22Rv1 (cell line): ENCODE data around the gene OR52B4.
"Not testable (repeated sequence)": the region's sequence is repeated elsewhere in the genome, so short reads cannot be mapped to it uniquely, and the experiment has no call there.

ENCODE experiments used
- H3K27ac ChIP-seq: fragments of 450-650 bp; 2 replicates; pipeline ENCODE4 v1.5.1; 2017
- CTCF ChIP-seq: fragments of 450-650 bp; IDR thresholded peaks from 2 replicates; pipeline ENCODE4 v1.5.1; 2017; ENCODE audit warnings: mild to moderate bottlenecking
- ZFX ChIP-seq: fragments of 450-650 bp; IDR thresholded peaks from 2 replicates; pipeline ENCODE4 v1.6.1; 2017; ENCODE audit warnings: antibody characterized with exemption, borderline replicate concordance

The OR52B4 gene

DNA sequence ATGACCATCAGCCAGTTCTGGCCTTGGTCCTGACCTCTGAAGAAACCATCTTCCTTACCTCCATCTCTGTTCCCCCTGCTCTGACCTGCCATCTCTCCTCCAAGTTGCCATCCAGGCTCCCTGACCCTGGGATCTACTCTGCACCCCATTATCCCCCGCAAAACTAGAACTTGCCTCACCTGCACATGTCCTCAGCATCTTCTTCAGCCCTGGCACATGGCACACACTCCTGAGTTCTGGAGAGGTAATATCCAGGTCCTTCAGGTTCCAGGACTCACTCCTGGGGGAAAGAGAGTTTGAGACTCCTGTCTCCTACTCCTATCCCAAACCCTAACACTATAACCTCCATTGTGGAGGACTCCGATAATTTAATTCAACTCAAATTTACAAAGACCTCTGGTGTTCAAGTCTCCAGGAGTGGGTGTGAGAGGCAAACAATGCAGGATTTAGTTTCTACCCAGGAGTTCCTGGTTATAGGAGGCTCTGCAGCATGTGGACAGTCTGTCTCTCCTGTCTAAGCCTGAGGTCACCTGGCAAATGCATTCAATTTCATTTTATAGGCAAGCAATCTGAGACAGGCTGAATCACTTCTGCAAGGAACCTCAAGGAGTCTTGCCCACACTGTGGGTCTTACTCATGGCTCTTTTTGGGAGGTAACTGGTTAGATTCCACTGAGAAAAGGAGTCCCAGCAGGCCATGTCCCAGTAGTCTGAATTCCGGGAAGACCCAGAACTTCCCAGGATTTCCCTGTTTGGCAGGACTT lies 18.0 kb upstream of the OR52B4 start:
- TF ChIP-seq ZFX, result no peak
- no peak overlapping the region for H3K27ac ChIP-seq

GRCh38 chr11:4381901-4382300 lies 13.7 kb upstream of the OR52B4 start:
- H3K27ac ChIP-seq, result no peak overlapping the region
- TF ChIP-seq CTCF (no peak), ZFX (no peak)

DNA sequence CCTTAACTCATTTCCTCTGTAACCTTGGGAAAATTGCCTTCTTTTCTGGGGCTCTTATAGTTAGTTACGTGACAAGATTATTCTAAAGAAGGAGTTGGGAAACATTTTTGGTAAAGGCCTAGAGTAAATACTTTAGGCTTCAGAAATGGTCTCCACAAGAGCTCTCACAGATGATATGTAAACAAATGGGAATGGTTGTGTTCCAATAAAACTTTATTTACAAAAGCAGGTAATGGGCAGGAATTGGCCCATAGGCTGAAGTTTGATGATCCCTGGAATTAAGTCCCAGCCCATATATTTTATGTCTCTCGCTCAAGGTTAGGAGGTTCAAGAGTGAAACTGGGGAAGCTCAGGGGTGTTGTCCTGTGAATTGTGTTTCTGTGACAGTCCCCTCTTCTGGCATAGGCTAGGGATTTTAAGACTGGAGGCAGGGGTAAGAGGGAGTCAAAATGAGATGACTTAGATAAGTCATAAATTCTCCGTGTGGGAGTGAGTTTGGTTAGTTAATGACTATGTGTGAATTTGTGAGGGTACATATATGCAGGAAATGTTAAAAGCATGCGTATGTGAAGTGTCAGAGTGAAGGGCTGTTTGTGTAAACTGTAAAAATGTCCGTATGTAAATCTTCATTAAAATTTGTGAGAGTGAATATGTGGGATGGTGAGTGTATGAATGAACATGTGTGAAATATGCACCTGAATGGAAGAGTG lies 7.4 kb upstream of the OR52B4 start:
- H3K27ac ChIP-seq, result no peak overlapping the region

DNA sequence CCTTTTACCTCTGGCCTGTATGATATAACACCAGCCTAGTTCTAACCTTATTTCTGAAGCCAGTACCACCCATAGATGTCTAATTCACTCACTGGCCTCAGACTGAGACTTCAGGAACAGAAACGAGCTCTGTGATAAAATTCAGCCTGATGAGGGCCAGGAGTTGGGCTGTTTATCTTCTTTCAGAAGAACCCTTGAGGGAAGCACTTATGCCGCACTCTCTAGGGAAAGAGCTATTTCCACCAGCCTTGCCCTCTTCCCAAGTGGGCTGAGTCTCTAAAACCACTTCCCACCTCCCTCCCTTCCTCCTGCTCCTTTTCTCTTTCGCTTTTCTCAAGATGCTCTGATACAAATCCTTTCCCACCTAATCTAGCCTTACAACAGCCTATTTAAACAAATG lies 2.0 kb upstream of the OR52B4 start:
- no peak for TF ChIP-seq ZFX
- no peak overlapping the region for H3K27ac ChIP-seq

More for the DNA sequence above, 7.4 kb upstream of the OR52B4 start:
- TF ChIP-seq CTCF, result no peak
- TF ChIP-seq ZFX, result no peak

GRCh38 chr11:4348142-4348541 lies 20.0 kb downstream of the OR52B4 start:
- not testable (repeated sequence) for H3K27ac ChIP-seq

GRCh38 chr11:4345366-4345765 lies 22.8 kb downstream of the OR52B4 start:
- H3K27ac ChIP-seq, result not testable (repeated sequence)

DNA sequence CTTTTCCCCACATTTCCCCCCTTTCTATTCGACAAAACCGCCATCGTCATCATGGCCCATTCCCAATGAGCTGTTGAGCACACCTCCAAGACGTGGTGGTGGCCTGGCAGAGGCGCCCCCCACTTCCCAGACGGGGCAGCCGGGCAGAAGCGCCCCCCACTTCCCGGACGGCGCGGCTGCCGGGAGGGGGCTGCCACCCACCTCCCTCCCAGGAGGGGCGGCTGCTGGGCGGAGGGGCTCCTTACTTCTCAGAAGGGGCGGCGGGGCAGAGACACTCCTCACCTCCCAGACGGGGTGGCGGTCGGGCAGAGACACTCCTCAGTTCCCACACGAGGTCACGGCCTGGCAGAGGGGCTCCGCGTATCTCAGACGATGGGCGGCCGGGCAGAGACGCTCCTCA lies 33.8 kb downstream of the OR52B4 start:
- not testable (repeated sequence) for H3K27ac ChIP-seq
